HCT116 (cell line): ENCODE data around the gene PCSK6. TPM values are rescaled to one million over a fixed set of nuclear protein-coding genes. Genes with fewer than 3 reads are reported as not detected.
A peak's percentile ranks its signal among the peaks of the same experiment; 100 is the strongest.

Experiments used
- ATAC-seq: fragments of 200-7000 bp; cut with Tn5 transposase; 2 replicates; pipeline ENCODE4 v1.9.1; 2020; ENCODE audit warnings: mild to moderate bottlenecking, moderate library complexity
- BruUV-seq: library from RNA; stranded (reverse); fragments of 400-500 nt; replicated peaks from 2 replicates; lab custom pipeline; 2021; lab: Mats Ljungman, UMichigan
- CTCF ChIA-PET: fragments of 300-600 bp; sonication (Branson Sonifier 250); formaldehyde crosslinking; loops from one replicate; lab custom pipeline; 2021; ENCODE audit warnings: antibody characterized with exemption; lab: Charles Lee
- POLR2A ChIA-PET: fragments of 300-600, 350-600 bp; sonication (Branson Sonifier 250); formaldehyde crosslinking; loops from one replicate; lab custom pipeline; 2021; ENCODE audit warnings: antibody characterized with exemption; lab: Charles Lee
- RAD21 ChIA-PET, 2 experiments: fragments of 300-600 bp; sonication (Branson Sonifier 250); formaldehyde crosslinking; loops; one replicate each; lab custom pipeline; 2023; ENCODE audit warnings: low total read pairs in 2 of 2; ENCODE audit not compliant: uncharacterized antibody in 2 of 2, unreplicated experiment in 2 of 2, low non-redundant PET in 1 of 2; lab: Charles Lee
- DNase-seq: peaks from one replicate; pipeline ENCODE4 v3.0.0-alpha.2; 2010; ENCODE audit warnings: low read depth, low spot score
- H2AFZ ChIP-seq: fragments of 200-600 bp; shearing (Covaris generic), sonication (generic); 2 replicates; pipeline ENCODE4 v1.6.1; 2017; ENCODE audit warnings: low read depth, mixed run types, mixed read lengths, antibody characterized with exemption, low read length; ENCODE audit not compliant: poor library complexity, severe bottlenecking
- H3K27ac ChIP-seq: 2 replicates; pipeline ENCODE4 v1.5.1; 2012; ENCODE audit warnings: low read depth, low read length
- H3K27me3 ChIP-seq: fragments of 200-600 bp; sonication (generic); 2 replicates; pipeline ENCODE4 v1.6.1; 2016; ENCODE audit warnings: mixed run types, low read length, mixed read lengths; ENCODE audit not compliant: insufficient read depth
- H3K36me3 ChIP-seq, 2 experiments: fragments of 200-500 bp in 1 of 2; fragments of 200-600 bp in 1 of 2; sonication (Bioruptor generic) in 1 of 2; sonication (generic) in 1 of 2; 2 replicates each; pipeline versions ENCODE4 v1.5.1 to v1.6.1; 2014 to 2016; ENCODE audit warnings: low read length in 2 of 2, inconsistent platforms in 1 of 2, mixed read lengths in 1 of 2, mixed run types in 1 of 2; ENCODE audit not compliant: insufficient read depth in 2 of 2, control insufficient read depth in 1 of 2
- H3K4me1 ChIP-seq, 2 experiments: fragments of 200-600 bp in 1 of 2; sonication (generic) in 1 of 2; 2 replicates each; pipeline versions ENCODE4 v1.5.1 to v1.6.1; 2012 to 2017; ENCODE audit warnings: low read length in 2 of 2, inconsistent platforms in 1 of 2, mild to moderate bottlenecking in 1 of 2, mixed read lengths in 1 of 2, mixed run types in 1 of 2, moderate library complexity in 1 of 2; ENCODE audit not compliant: insufficient read depth in 2 of 2, control insufficient read depth in 1 of 2
- H3K4me2 ChIP-seq: fragments of 200-600 bp; sonication (generic); 2 replicates; pipeline ENCODE4 v1.6.1; 2017; ENCODE audit warnings: mixed run types, low read length, mixed read lengths
- H3K4me3 ChIP-seq, 2 experiments: fragments of 200-600 bp in 1 of 2; sonication (generic) in 1 of 2; replicated peaks in 1 of 2; 2 replicates each; pipeline ENCODE4 v1.5.1; 2011 to 2016; ENCODE audit warnings: low read length in 2 of 2, control low read depth in 1 of 2, low read depth in 1 of 2, mild to moderate bottlenecking in 1 of 2, mixed read lengths in 1 of 2, mixed run types in 1 of 2
- H3K79me2 ChIP-seq: fragments of 200-600 bp; sonication (generic); 2 replicates; pipeline ENCODE4 v1.6.1; 2017; ENCODE audit warnings: mild to moderate bottlenecking, mixed run types, low read length, moderate library complexity, mixed read lengths; ENCODE audit not compliant: insufficient read depth
- H3K9ac ChIP-seq: fragments of 200-600 bp; sonication (generic); 2 replicates; pipeline ENCODE4 v1.6.1; 2016; ENCODE audit warnings: low read length, mixed read lengths
- H3K9me2 ChIP-seq: fragments of 200-600 bp; sonication (generic), shearing (Covaris generic); 2 replicates; pipeline ENCODE4 v1.6.1; 2017; ENCODE audit warnings: mixed run types, mild to moderate bottlenecking, moderate library complexity; ENCODE audit not compliant: insufficient read depth
- H3K9me3 ChIP-seq, 2 experiments: fragments of 200-500 bp in 1 of 2; fragments of 200-600 bp in 1 of 2; sonication (Bioruptor generic) in 1 of 2; sonication (generic) in 1 of 2; 2 replicates each; pipeline ENCODE4 v1.6.1; 2014 to 2017; ENCODE audit warnings: low read length in 2 of 2, mixed read lengths in 2 of 2, inconsistent platforms in 1 of 2, low read depth in 1 of 2, mild to moderate bottlenecking in 1 of 2, mixed run types in 1 of 2, moderate library complexity in 1 of 2; ENCODE audit not compliant: control insufficient read depth in 1 of 2, insufficient read depth in 1 of 2
- H4K20me1 ChIP-seq: fragments of 200-600 bp; sonication (generic), shearing (Covaris generic); 2 replicates; pipeline ENCODE4 v1.6.1; 2017; ENCODE audit warnings: mixed run types, mild to moderate bottlenecking, moderate library complexity; ENCODE audit not compliant: insufficient read depth
- ATF3 ChIP-seq: IDR thresholded peaks from 2 replicates; pipeline ENCODE4 v1.6.1; 2012
- CBX3 ChIP-seq: IDR thresholded peaks from 2 replicates; pipeline ENCODE4 v1.6.1; 2012; ENCODE audit warnings: low read depth
- CEBPB ChIP-seq: IDR thresholded peaks from 2 replicates; pipeline ENCODE4 v1.6.1; 2012; ENCODE audit warnings: low read depth
- CTCF ChIP-seq, 3 experiments: fragments of 200-600 bp in 1 of 3; sonication (generic) in 1 of 3; IDR thresholded peaks in 2 of 3; conservative IDR thresholded peaks in 1 of 3; 2 replicates each; pipeline ENCODE4 v1.5.1; 2012 to 2017; ENCODE audit warnings: low read depth in 2 of 3, low read length in 2 of 3, antibody characterized with exemption in 1 of 3, borderline replicate concordance in 1 of 3, control low read depth in 1 of 3, mild to moderate bottlenecking in 1 of 3, mixed read lengths in 1 of 3, mixed run types in 1 of 3, moderate library complexity in 1 of 3; ENCODE audit not compliant: insufficient read depth in 1 of 3
- ELF1 ChIP-seq: IDR thresholded peaks from 2 replicates; pipeline ENCODE4 v1.6.1; 2012; ENCODE audit warnings: low read depth, borderline replicate concordance
- EZH2 ChIP-seq: fragments of 200-600 bp; sonication (generic); IDR thresholded peaks from 2 replicates; pipeline ENCODE4 v1.6.1; 2017; ENCODE audit warnings: antibody characterized with exemption, mixed run types
- JUND ChIP-seq: IDR thresholded peaks from 2 replicates; pipeline ENCODE4 v1.6.1; 2012
- RAD21 ChIP-seq: IDR thresholded peaks from 2 replicates; pipeline ENCODE4 v1.6.1; 2012; ENCODE audit warnings: low read depth, mild to moderate bottlenecking
- SIN3A ChIP-seq: IDR thresholded peaks from 2 replicates; pipeline ENCODE4 v1.6.1; 2012; ENCODE audit warnings: low read depth
- SRF ChIP-seq: IDR thresholded peaks from 2 replicates; pipeline ENCODE4 v1.6.1; 2012; ENCODE audit warnings: low read depth
- ZBTB33 ChIP-seq: IDR thresholded peaks from 2 replicates; pipeline ENCODE4 v1.6.1; 2011; ENCODE audit warnings: mild to moderate bottlenecking, low read length, moderate library complexity; ENCODE audit not compliant: insufficient replicate concordance; ENCODE audit errors: extremely low read depth
- ZFX ChIP-seq: fragments of 450-650 bp; IDR thresholded peaks from 2 replicates; pipeline ENCODE4 v1.6.1; 2017
- intact Hi-C: fragments of 100-400 bp; cut with micrococcal nuclease; formaldehyde crosslinking; loops from 2 replicates; pipeline ENCODE4 v1.10.0; 2022
- total RNA-seq: library from RNA; stranded (reverse); gene quantifications from one replicate; pipeline ENCODE4 v1.2.1, GENCODE V29; 2021; ENCODE audit not compliant: unreplicated experiment

The PCSK6 gene
- total RNA-seq, 1 experiment from 2014 or later: 13.5 TPM

DNA sequence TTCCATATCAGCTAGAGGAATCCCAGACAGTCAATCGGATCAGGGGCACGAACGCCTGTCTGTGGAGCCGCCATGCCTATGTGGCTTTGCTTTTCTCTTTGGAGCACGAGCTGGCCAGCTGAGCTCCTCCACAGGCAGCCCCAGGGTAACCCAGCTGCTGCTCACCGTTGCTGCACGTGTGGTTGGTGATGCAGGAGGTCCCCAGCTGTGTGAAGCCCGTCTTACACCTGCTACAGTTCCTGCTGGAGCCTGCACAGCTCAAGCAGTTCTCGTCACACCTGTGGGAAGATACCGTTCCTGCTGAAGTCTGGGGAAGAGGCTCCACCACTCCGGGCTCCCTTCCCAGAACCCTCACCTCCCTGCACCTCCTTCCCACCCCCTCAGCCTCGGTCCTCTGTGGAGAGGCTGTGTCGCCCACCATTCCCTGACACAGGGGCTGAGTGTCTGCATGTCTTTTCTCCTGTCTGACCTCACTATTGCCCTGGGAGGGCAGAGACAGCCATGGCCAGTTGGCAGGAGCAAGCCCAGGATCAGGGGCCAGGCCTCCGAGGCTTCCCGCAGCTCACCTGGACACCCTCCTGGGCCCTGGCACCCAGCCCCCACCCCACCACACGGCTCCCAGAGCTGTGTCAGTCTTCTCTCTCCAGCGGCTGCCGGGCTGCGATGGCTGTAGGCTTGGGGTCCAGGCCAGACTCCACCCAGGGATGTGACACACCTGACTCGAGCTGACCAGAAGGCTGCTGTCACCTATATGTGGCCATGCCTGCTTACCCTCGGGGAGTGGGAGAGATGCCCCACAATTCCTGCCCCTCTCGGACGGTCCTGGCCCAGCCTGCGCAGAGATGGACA is 182.2 kb downstream of the PCSK6 start:
- Histone ChIP-seq H3K4me1 (no peaks in the 10 kb centered on the region), H3K27ac (no peak overlapping the region), H3K4me3 (no peak overlapping the region), H4K20me1 (no peaks in the 10 kb centered on the region), H3K9ac (no peak overlapping the region), H3K4me2 (no peak overlapping the region), H3K9me2 (no peaks in the 10 kb centered on the region), H3K36me3 (no peaks in the 10 kb centered on the region), H3K27me3 (no peaks in the 10 kb centered on the region), H3K79me2 (no peaks in the 10 kb centered on the region), H2AFZ (no peak overlapping the region), H3K9me3 (no peaks in the 10 kb centered on the region)
- ChIA-PET CTCF (no interaction called here), POLR2A (no interaction called here), RAD21 (no interaction called here)
- ATAC-seq (0 out of 2 replicates have a peak, but pooled peaks have one; percentile 18), DNase-seq (no peak)
- TF ChIP-seq SRF (no peak), CEBPB (no peak), ZFX (no peak), ATF3 (no peak), ELF1 (no peak), CTCF (IDR thresholded peaks at IDR 0.05 in 2 of 3, conservative IDR thresholded peaks at IDR 0.05 in 1 of 3; ENCODE audit: borderline replicate concordance in 1 of 3, insufficient read depth in 1 of 3, low read depth in 2 of 3, low read length in 2 of 3) (no peak), ZBTB33 (no peak), RAD21 (no peak), EZH2 (no peak), SIN3A (no peak), CBX3 (no peak), JUND (no peak)
- intact Hi-C loops: no loop called here
- BruUV-seq: no TSS peak
